Sigmoid colon (tissue), 7 donors: Measurements from ENCODE around the gene MAST2. TPM values are rescaled to one million over a fixed set of nuclear protein-coding genes. Genes with fewer than 3 reads are reported as not detected.

Source experiments
- DNase-seq: peaks from one replicate; pipeline ENCODE4 v3.0.0-alpha.2; 2019
- H3K27ac ChIP-seq, 4 donors: fragments of 200-600 bp; sonication (generic); one replicate each; pipeline ENCODE4 v1.5.1; 2016 to 2019; ENCODE audit warnings: mild to moderate bottlenecking in 1 of 4
- H3K27me3 ChIP-seq, 3 donors: fragments of 200-600 bp; sonication (generic); one replicate each; pipeline ENCODE4 v1.5.1; 2019; ENCODE audit warnings: mild to moderate bottlenecking in 1 of 3
- H3K36me3 ChIP-seq, 4 donors: fragments of 200-600 bp; sonication (generic); one replicate each; pipeline ENCODE4 v1.5.1; 2016 to 2019
- H3K4me1 ChIP-seq, 4 donors: fragments of 200-600 bp; sonication (generic); one replicate each; pipeline ENCODE4 v1.5.1; 2017 to 2019
- H3K4me3 ChIP-seq, 4 donors: fragments of 200-600 bp; sonication (generic); one replicate each; pipeline ENCODE4 v1.5.1; 2017 to 2019; ENCODE audit warnings: mild to moderate bottlenecking in 2 of 4, moderate library complexity in 1 of 4
- H3K9me3 ChIP-seq, 4 donors: fragments of 200-600 bp in 3 of 4; sonication (generic) in 3 of 4; one replicate each; pipeline versions ENCODE4 v1.5.1 to v1.6.1; 2013 to 2019
- CTCF ChIP-seq, 4 experiments: fragments of 450-650 bp in 3 of 4; fragments of 200-600 bp in 1 of 4; IDR thresholded peaks; one replicate each; pipeline ENCODE4 v1.5.1; 2016 to 2019; ENCODE audit warnings: antibody characterized with exemption in 4 of 4, mild to moderate bottlenecking in 3 of 4, moderate library complexity in 2 of 4
- EP300 ChIP-seq, 4 donors: sonication (generic); formaldehyde crosslinking; IDR thresholded peaks; one replicate each; pipeline ENCODE4 v1.6.1; 2017; ENCODE audit warnings: antibody characterized with exemption in 4 of 4
- POLR2A ChIP-seq, 2 donors: fragments of 450-650 bp; IDR thresholded peaks; one replicate each; pipeline ENCODE4 v1.6.1; 2016; ENCODE audit warnings: antibody characterized with exemption in 2 of 2, mild to moderate bottlenecking in 2 of 2, moderate library complexity in 2 of 2
- POLR2AphosphoS5 ChIP-seq, 4 donors: sonication (generic); formaldehyde crosslinking; IDR thresholded peaks; one replicate each; pipeline ENCODE4 v1.6.1; 2017; ENCODE audit warnings: antibody characterized with exemption in 4 of 4
- WGBS, 2 donors: extraction: QIAGEN DNeasy Blood & Tissue Kit; methylation state at CpG; one replicate each; pipeline ENCODE4 v1.1.7; 2013; 5-methylcytosine and 5-hydroxymethylcytosine counted together
- intact Hi-C: fragments of 100-400 bp; cut with DNase I; formaldehyde crosslinking; loops from one replicate; pipeline ENCODE4 v1.15.1; 2023
- polyA plus RNA-seq, 3 donors: library from polyadenylated mRNA; stranded (reverse); fragments of 200-250 nt; gene quantifications; one replicate each; pipeline ENCODE4 v1.2.3, GENCODE V29; 2013
- total RNA-seq, 4 donors: library from RNA; depleted of rRNA; stranded (reverse); fragments of >200 nt; gene quantifications; one replicate each; pipeline ENCODE4 v1.1.0, GENCODE V29; 2016
- donor health status: healthy with polysubstance abuse.
- donor health status: Bipolar disorder and iron deficiency.
- donor health status: healthy.

MAST2 gene
- total and polyA plus RNA-seq, 7 donors: 19.3 to 54.0 (median 32.0) TPM

GRCh38 chr1:46041551-46041950, 238.1 kb downstream of the MAST2 start:
- H3K36me3 ChIP-seq: no peaks in the 10 kb centered on the region
- WGBS, 2 donors: 77 to 79% methylated on average over 2 of the region's 2 CpGs
- no peaks in the 10 kb centered on the region for H3K9me3 ChIP-seq
- no peak overlapping the region for H3K4me3 ChIP-seq
- H3K27me3 ChIP-seq: no peaks in the 10 kb centered on the region
- H3K27ac ChIP-seq: no peak overlapping the region
- TF ChIP-seq CTCF (IDR thresholded peaks at IDR 0.05) (no peak), EP300 (IDR thresholded peaks at IDR 0.05) (no peak), POLR2A (IDR thresholded peaks at IDR 0.05) (no peak), POLR2AphosphoS5 (IDR thresholded peaks at IDR 0.05) (no peak)
- intact Hi-C loops: no loop called here
- H3K4me1 ChIP-seq: peaks cover 0 to 9% (median 4%) of the 10 kb centered on the region in 4 donors
- DNase-seq: no peak

- no peak for DNase-seq
- Histone ChIP-seq H3K9me3 (no peaks in the 10 kb centered on the region), H3K4me1 (peaks cover 0 to 6% (median 2%) of the 10 kb centered on the region in 4 donors), H3K27me3 (no peaks in the 10 kb centered on the region), H3K36me3 (no peaks in the 10 kb centered on the region), H3K4me3 (no peak overlapping the region), H3K27ac (no peak overlapping the region)
- TF ChIP-seq POLR2AphosphoS5 (IDR thresholded peaks at IDR 0.05): no peak
- TF ChIP-seq CTCF (IDR thresholded peaks at IDR 0.05): no peak
- no peak for TF ChIP-seq EP300 (IDR thresholded peaks at IDR 0.05)
- TF ChIP-seq POLR2A (IDR thresholded peaks at IDR 0.05): no peak
- intact Hi-C loops: no loop called here
Observed at GRCh38 chr1:46041974-46042373, 238.6 kb downstream of the MAST2 start.

- peak; percentile 43 for DNase-seq
- 52 to 77% methylated on average over 11 of the region's 11 CpGs for WGBS, 2 donors
Observed at GRCh38 chr1:46043458-46044017, 240.1 kb downstream of the MAST2 start.

GRCh38 chr1:46044116-46044515, 240.7 kb downstream of the MAST2 start:
- Histone ChIP-seq H3K27ac (no peak overlapping the region), H3K36me3 (no peaks in the 10 kb centered on the region), H3K4me3 (no peak overlapping the region), H3K27me3 (no peaks in the 10 kb centered on the region), H3K4me1 (peaks cover 0 to 6% (median 0%) of the 10 kb centered on the region in 4 donors), H3K9me3 (no peaks in the 10 kb centered on the region)
- peak; percentile 21 for DNase-seq
- TF ChIP-seq CTCF (IDR thresholded peaks at IDR 0.05) (no peak), POLR2AphosphoS5 (IDR thresholded peaks at IDR 0.05) (no peak), EP300 (IDR thresholded peaks at IDR 0.05) (no peak), POLR2A (IDR thresholded peaks at IDR 0.05) (no peak)
- WGBS, 2 donors: 76 to 88% methylated on average over 5 of the region's 5 CpGs
- intact Hi-C loops: no loop called here

More at GRCh38 chr1:46043458-46044017, 240.1 kb downstream of the MAST2 start:
- Histone ChIP-seq H3K36me3 (no peaks in the 10 kb centered on the region), H3K27ac (no peak overlapping the region), H3K4me1 (peaks cover 0 to 6% (median 0%) of the 10 kb centered on the region in 4 donors), H3K27me3 (no peaks in the 10 kb centered on the region), H3K4me3 (no peak overlapping the region), H3K9me3 (no peaks in the 10 kb centered on the region)
- no peak for TF ChIP-seq POLR2AphosphoS5 (IDR thresholded peaks at IDR 0.05)
- no peak for TF ChIP-seq CTCF (IDR thresholded peaks at IDR 0.05)
- no peak for TF ChIP-seq POLR2A (IDR thresholded peaks at IDR 0.05)
- TF ChIP-seq EP300 (IDR thresholded peaks at IDR 0.05): no peak
- intact Hi-C loops: no loop called here

- Histone ChIP-seq H3K27me3 (no peaks in the 10 kb centered on the region), H3K4me1 (no peaks in the 10 kb centered on the region), H3K27ac (no peak overlapping the region), H3K36me3 (no peaks in the 10 kb centered on the region), H3K9me3 (no peaks in the 10 kb centered on the region), H3K4me3 (no peak overlapping the region)
- TF ChIP-seq EP300 (IDR thresholded peaks at IDR 0.05) (no peak), CTCF (IDR thresholded peaks at IDR 0.05) (no peak), POLR2A (IDR thresholded peaks at IDR 0.05) (no peak), POLR2AphosphoS5 (IDR thresholded peaks at IDR 0.05) (no peak)
- intact Hi-C loops: no loop called here
- WGBS, 2 donors: 30 to 78% methylated on average over 2 of the region's 2 CpGs
- no peak for DNase-seq
Observed at GRCh38 chr1:46053734-46054133, 250.3 kb downstream of the MAST2 start.
